ENCODE data around the gene P3H3.

Gene P3H3

DNA sequence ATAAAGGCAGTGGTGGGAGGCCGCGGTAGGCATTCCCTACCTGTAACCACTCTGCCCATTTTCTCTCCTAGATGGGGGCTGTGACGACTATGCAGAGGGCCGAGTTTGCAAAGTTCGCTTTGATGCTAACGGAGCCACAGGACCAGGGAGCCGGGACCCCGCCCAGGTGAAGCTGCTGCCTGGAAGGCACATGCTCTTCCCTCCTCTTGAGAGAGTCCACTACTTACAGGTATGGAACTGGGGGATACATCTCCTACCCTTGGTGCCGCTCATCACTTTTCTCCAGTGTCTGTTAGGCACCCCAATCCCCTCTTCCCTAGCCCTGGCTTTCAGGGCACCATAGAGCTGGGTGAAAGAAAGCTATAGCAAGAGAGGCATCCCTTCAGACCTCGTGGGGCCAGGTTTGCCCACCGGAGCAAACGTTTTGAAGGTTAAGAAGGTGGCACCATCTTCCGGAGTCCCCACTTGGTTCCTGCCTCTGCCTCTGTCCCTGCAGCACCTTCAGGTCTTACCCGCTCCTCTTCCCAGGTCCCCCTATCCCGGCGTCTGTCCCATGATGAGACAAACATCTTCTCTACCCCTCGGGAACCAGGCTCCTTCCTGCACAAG lies 2.0 kb upstream of the P3H3 start:
- DNase-seq (ENCODE audit: low read depth in 4 of 4, low spot score in 1 of 4), result no peak

- DNase-seq (ENCODE audit: low read depth in 4 of 4, low spot score in 1 of 4), result no peak
These were observed 1.3 kb upstream of the P3H3 start for GRCh38 chr12:6826734-6827436.

DNA sequence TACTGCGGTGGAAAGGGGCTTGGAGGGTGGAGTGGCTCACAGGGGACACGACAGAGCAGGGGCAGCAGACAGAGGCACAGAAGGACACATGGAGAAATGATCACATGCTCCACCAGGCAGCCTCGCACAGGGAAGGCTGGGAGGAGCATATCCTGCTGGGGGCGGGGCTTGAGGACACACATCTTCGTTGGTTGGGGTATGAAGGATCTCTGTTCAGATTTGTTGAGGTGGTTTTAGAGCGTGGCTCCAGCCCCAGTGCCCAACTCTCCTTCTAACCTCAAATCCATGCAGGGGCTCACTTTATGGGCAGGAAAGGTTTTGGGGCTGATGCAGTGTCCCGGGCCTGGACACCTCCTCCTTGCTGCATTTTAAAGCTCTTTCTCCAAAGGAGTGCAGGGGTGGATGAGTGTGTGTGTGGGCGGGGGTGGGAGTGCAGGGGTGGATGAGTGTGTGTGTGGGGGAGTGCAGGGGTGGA lies 733 bp upstream of the P3H3 start:
- DNase-seq (ENCODE audit: low read depth in 4 of 4, low spot score in 1 of 4), result peak in 3 of 4 experiments; percentile 38 to 54 (median 46)

DNA sequence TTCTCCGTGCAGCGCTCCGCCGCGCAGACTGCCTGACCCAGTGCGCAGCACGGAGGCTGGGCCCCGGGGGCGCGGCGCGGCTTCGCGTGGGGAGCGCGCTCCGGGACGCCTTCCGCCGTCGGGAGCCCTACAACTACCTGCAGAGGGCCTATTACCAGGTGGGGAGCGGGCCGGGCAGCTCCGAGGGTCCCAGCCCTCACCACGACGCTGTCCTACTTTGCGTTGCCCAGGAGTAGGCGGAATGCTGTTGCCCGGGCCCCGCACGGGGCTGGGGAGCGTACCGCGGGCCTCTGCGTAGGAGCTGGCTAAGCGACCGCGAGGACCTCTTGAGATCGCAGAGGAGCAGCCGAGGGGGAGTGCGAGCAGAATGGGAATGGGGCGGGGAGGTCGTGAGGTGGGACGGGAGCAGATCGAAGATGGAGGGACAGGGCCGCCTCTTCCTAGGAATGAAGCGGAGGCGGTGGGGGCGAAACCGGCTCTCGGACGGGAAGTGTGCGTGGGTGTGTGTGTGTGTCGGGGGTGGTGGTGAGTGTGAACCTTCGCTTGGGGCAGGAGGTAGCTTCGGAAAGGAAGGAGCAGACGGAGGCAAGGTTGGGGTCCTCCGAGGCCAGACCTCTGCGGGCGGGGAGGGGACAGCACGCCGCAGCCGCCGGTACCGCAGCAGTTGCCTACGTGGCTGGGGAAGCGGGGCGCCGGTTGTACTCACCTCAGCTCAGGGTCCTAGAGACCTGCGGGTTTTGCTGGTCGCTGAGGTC lies 751 bp downstream of the P3H3 start:
- peak in 2 of 4 experiments; percentile 14 to 30 for DNase-seq (ENCODE audit: low read depth in 4 of 4, low spot score in 1 of 4)

GRCh38 chr12:6829536-6830220 lies 1.5 kb downstream of the P3H3 start:
- no peak for DNase-seq (ENCODE audit: low read depth in 4 of 4, low spot score in 1 of 4)

GRCh38 chr12:6830286-6830890 lies 2.2 kb downstream of the P3H3 start:
- DNase-seq (ENCODE audit: low read depth in 4 of 4, low spot score in 1 of 4), result no peak

- no peak for DNase-seq (ENCODE audit: low read depth in 4 of 4, low spot score in 1 of 4)
These were observed 2.8 kb downstream of the P3H3 start for GRCh38 chr12:6830999-6831398.

GRCh38 chr12:6831450-6831995 lies 3.3 kb downstream of the P3H3 start:
- DNase-seq (ENCODE audit: low read depth in 4 of 4, low spot score in 1 of 4), result no peak

- no peak for DNase-seq (ENCODE audit: low read depth in 4 of 4, low spot score in 1 of 4)
These were observed 3.9 kb downstream of the P3H3 start for GRCh38 chr12:6832125-6832524.

- no peak for DNase-seq (ENCODE audit: low read depth in 4 of 4, low spot score in 1 of 4)
These were observed 5.1 kb downstream of the P3H3 start for GRCh38 chr12:6833189-6833890.

DNA sequence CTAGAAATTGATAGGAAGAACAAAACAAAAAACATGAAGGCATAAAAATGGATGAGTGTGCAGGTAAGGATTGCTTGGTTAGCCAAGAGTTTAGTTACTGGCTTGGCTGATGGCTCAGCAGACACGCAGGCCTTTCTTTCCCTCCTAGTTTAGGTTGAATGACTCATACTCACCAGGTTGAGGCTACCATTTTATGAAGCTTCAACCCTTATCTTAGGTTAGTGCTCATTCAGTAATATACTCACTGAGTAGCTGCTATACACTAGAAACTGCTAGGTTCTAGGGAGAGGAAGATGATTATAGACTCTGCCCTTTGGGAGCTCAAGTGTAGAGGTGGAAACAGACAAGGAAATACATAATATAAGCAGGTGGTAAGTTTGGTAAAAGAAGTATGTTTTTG lies 6.0 kb downstream of the P3H3 start:
- DNase-seq (ENCODE audit: low read depth in 4 of 4, low spot score in 1 of 4), result no peak

GRCh38 chr12:6834873-6835272 lies 6.7 kb downstream of the P3H3 start:
- DNase-seq (ENCODE audit: low read depth in 4 of 4, low spot score in 1 of 4), result no peak

GRCh38 chr12:6836851-6837250 lies 8.6 kb downstream of the P3H3 start:
- no peak for DNase-seq (ENCODE audit: low read depth in 4 of 4, low spot score in 1 of 4)

DNA sequence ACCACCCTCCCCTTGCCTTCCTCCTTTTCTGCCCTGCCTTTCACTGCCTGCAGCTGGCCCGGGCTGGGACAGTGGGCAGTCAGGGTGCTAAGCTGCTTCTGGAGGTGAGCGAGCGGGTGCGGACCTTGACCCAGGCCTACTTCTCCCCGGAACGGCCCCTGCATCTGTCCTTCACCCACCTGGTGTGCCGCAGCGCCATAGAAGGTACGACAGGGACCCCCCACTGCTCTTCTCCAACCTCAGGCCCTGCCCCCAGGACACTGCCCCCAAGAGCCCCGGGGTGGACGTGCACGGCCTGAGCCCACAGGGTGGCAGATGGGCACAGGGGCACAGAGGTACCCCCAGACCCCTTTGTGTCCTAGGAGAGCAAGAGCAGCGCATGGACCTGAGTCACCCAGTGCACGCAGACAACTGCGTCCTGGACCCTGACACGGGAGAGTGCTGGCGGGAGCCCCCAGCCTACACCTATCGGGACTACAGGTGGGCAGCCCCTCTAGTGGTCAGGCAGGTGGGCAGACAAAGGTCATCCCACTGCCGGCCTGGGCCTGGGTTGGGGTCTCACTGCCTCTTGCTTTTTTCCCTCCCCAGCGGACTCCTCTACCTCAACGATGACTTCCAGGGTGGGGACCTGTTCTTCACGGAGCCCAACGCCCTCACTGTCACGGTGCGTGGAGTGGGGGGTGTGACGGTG lies 9.3 kb downstream of the P3H3 start:
- no peak for DNase-seq (ENCODE audit: low read depth in 4 of 4, low spot score in 1 of 4)

- no peak for DNase-seq (ENCODE audit: low read depth in 4 of 4, low spot score in 1 of 4)
These were observed 10.6 kb downstream of the P3H3 start for GRCh38 chr12:6838854-6839253.

- DNase-seq (ENCODE audit: low read depth in 4 of 4, low spot score in 1 of 4), result no peak
These were observed 11.4 kb downstream of the P3H3 start for GRCh38 chr12:6839482-6840201.

- no peak for DNase-seq (ENCODE audit: low read depth in 4 of 4, low spot score in 1 of 4)
These were observed 12.1 kb downstream of the P3H3 start for GRCh38 chr12:6840330-6840729.

GRCh38 chr12:6840761-6841515 lies 12.7 kb downstream of the P3H3 start, which contains the start of gene GNB3:
Gene GNB3 (plus strand): TSS chr12:6840925. CDS start chr12:6841288, 363 bp downstream.
- DNase-seq (ENCODE audit: low read depth in 4 of 4, low spot score in 1 of 4), result no peak
